ENCODE results near the gene SLC45A2.

DNA sequence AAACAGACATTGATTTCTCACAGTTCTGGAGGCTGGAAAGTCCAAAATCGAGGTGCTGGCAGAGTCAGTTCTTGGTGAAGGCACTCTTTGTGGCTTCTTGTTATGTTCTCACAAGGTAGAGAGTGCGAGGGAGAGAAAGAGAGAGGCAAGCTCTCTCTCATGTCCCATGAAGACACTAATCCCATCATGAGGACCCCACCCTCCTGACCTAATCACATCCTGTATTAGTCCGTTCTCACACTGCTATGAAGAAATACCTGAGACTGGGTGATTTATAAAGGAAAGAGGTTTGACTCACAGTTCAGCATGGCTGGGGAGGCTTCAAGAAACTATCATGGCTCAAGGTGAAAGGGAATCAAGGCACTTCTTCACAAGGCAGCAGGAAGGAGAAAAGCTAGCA is 29.1 kb upstream of the SLC45A2 start:
- TF ChIP-seq, protein P1, sequence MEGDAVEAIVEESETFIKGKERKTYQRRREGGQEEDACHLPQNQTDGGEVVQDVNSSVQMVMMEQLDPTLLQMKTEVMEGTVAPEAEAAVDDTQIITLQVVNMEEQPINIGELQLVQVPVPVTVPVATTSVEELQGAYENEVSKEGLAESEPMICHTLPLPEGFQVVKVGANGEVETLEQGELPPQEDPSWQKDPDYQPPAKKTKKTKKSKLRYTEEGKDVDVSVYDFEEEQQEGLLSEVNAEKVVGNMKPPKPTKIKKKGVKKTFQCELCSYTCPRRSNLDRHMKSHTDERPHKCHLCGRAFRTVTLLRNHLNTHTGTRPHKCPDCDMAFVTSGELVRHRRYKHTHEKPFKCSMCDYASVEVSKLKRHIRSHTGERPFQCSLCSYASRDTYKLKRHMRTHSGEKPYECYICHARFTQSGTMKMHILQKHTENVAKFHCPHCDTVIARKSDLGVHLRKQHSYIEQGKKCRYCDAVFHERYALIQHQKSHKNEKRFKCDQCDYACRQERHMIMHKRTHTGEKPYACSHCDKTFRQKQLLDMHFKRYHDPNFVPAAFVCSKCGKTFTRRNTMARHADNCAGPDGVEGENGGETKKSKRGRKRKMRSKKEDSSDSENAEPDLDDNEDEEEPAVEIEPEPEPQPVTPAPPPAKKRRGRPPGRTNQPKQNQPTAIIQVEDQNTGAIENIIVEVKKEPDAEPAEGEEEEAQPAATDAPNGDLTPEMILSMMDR (IDR thresholded peaks at IDR 0.05; ENCODE audit: borderline replicate concordance, extremely low read depth, low read length, poor library complexity, severe bottlenecking) = no peak
- no peak for TF ChIP-seq EZH2 (IDR thresholded peaks at IDR 0.05; ENCODE audit: borderline replicate concordance, low read depth, low read length, severe bottlenecking)

All from DND-41 (cell line).